Osteoblast (primary cell): Measurements from ENCODE around the gene RTTN. TPM values are rescaled to one million over a fixed set of nuclear protein-coding genes. Genes with fewer than 3 reads are reported as not detected.

Experiments
- DNase-seq: peaks from one replicate; pipeline ENCODE4 v3.0.0; 2011; ENCODE audit warnings: low spot score, mixed read lengths; ENCODE audit not compliant: insufficient read length; ENCODE audit errors: missing footprints
- H2AFZ ChIP-seq: 2 replicates; pipeline ENCODE4 v1.6.0; 2011; ENCODE audit warnings: mild to moderate bottlenecking, low read length
- H3K27ac ChIP-seq: 2 replicates; pipeline ENCODE4 v1.5.1; 2011; ENCODE audit warnings: mild to moderate bottlenecking, low read depth, low read length, moderate library complexity
- H3K27me3 ChIP-seq: 2 replicates; pipeline ENCODE4 v1.6.0; 2012; ENCODE audit warnings: mild to moderate bottlenecking, control low read depth, inconsistent platforms, low read length, moderate library complexity; ENCODE audit not compliant: insufficient read depth
- H3K36me3 ChIP-seq: 2 replicates; pipeline ENCODE4 v1.5.1; 2011; ENCODE audit warnings: mild to moderate bottlenecking, low read length, control low read depth, moderate library complexity; ENCODE audit not compliant: insufficient read depth
- H3K4me1 ChIP-seq: 2 replicates; pipeline ENCODE4 v1.5.1; 2011; ENCODE audit warnings: mild to moderate bottlenecking, low read length, control low read depth, moderate library complexity; ENCODE audit not compliant: insufficient read depth
- H3K4me2 ChIP-seq: 2 replicates; pipeline ENCODE4 v1.6.0; 2011; ENCODE audit warnings: mild to moderate bottlenecking, low read length; ENCODE audit not compliant: insufficient read depth
- H3K4me3 ChIP-seq: fragments of 200-600 bp; sonication (generic); 3 replicates; pipeline ENCODE4 v1.5.1; 2012; ENCODE audit warnings: mild to moderate bottlenecking, low read length, inconsistent platforms; ENCODE audit not compliant: insufficient read depth
- H3K79me2 ChIP-seq: 2 replicates; pipeline ENCODE4 v1.6.0; 2012; ENCODE audit warnings: mild to moderate bottlenecking, low read length, control low read depth, inconsistent platforms; ENCODE audit not compliant: insufficient read depth
- H3K9me3 ChIP-seq: 2 replicates; pipeline ENCODE4 v1.5.1; 2011; ENCODE audit warnings: low read depth, low read length, control low read depth
- H4K20me1 ChIP-seq: 2 replicates; pipeline ENCODE4 v1.6.0; 2012; ENCODE audit warnings: mild to moderate bottlenecking, low read length, control low read depth; ENCODE audit not compliant: insufficient read depth
- total RNA-seq: library from RNA; depleted of rRNA; stranded (reverse); fragments of >200 nt; gene quantifications from 2 replicates; pipeline ENCODE4 v1.2.3, GENCODE V29; 2012
- TF ChIP-seq, protein P1 (sequence below): IDR thresholded peaks from 2 replicates; pipeline ENCODE4 v1.5.1; 2011; ENCODE audit warnings: mild to moderate bottlenecking, low read depth, low read length, moderate library complexity; ENCODE audit errors: extremely low read depth

RTTN gene
- total RNA-seq, 1 donor: 11.2 TPM

DNA sequence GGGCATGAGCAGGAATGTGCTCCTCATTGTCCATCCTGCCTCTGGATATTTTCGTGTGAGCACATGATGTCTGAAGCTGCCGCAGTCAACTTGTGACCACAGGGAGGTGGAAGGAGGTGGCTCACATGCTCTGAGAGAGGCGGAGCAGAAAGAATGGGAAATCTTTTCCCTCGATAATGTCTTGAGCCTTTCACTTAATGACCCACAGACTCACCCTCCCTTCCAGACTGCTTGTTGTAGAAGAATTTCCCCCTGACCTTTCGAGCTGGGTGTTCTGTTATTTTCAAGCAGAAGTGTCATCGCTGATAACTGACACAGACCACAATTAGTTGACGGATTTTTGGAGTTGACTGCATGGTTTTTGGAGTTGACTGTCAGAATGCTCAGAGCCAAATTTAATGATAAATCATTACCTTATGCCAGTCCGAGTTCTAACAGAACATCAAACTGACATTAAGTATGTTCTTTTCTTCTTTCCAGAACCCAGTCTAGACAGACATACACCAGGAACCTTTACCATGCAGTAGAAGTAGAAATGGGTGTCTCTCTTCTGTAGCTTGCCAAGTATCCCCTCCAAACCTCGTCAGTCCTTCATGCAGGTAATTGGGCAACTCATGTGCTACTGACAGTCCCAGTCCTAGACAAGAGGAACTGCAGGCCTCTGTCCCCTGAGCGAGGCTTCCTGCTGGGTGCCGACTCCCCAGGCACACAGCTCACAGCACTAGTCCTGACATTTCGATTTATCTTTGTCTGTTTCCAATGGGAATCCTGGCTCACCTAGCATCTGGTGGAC lies 29.4 kb upstream of the RTTN start:
- peak; percentile 63 for DNase-seq
- Histone ChIP-seq H3K27me3 (no peaks in the 10 kb centered on the region), H3K4me3 (no peak overlapping the region), H2AFZ (peak overlapping the region; percentile 62), H3K36me3 (no peaks in the 10 kb centered on the region), H4K20me1 (no peaks in the 10 kb centered on the region), H3K79me2 (no peaks in the 10 kb centered on the region), H3K4me2 (peak overlapping the region; percentile 53), H3K4me1 (no peaks in the 10 kb centered on the region), H3K27ac (no peak overlapping the region), H3K9me3 (no peaks in the 10 kb centered on the region)
- TF ChIP-seq, protein P1, sequence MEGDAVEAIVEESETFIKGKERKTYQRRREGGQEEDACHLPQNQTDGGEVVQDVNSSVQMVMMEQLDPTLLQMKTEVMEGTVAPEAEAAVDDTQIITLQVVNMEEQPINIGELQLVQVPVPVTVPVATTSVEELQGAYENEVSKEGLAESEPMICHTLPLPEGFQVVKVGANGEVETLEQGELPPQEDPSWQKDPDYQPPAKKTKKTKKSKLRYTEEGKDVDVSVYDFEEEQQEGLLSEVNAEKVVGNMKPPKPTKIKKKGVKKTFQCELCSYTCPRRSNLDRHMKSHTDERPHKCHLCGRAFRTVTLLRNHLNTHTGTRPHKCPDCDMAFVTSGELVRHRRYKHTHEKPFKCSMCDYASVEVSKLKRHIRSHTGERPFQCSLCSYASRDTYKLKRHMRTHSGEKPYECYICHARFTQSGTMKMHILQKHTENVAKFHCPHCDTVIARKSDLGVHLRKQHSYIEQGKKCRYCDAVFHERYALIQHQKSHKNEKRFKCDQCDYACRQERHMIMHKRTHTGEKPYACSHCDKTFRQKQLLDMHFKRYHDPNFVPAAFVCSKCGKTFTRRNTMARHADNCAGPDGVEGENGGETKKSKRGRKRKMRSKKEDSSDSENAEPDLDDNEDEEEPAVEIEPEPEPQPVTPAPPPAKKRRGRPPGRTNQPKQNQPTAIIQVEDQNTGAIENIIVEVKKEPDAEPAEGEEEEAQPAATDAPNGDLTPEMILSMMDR: no peak

DNA sequence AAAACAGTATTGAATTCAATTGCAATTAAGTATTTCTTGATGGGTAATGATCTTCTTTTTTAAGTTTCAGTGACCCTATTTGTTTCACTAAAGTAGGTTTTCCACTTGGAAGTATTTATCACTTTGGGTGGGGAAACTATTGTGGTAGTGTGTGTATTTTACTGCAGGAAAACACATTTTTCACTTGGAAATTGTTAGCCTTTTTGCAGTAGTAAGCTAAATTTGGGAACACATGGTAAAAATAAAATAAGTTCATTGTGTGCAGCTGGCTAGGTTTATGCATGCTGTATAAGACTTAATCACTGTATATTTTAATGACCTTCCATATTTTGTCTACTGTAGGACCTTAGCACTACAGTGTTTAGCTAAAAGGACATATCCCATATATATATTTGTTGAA lies 28.5 kb upstream of the RTTN start:
- TF ChIP-seq, protein P1: no peak

DNA sequence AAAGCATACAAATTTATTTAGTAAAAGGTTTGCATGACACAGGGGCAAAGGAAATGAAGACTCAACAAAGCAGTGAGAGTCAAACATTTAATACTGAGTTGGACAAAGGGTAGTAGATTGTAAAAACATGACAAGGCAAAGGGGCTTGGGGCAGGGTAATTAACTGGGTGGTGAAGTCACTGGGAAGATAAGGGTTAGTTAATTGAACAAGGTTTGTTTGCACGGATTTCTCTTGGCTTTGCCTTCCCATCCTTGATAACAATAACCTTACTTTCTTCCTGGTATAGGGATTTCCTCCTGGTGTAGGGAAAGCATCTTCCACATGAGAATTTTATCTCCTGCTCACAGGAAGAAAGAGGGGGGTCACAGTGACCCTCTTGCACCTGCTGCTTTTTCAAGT lies 26.8 kb upstream of the RTTN start:
- Histone ChIP-seq H3K27me3 (no peaks in the 10 kb centered on the region), H3K79me2 (no peaks in the 10 kb centered on the region), H2AFZ (no peak overlapping the region), H3K4me1 (no peaks in the 10 kb centered on the region), H4K20me1 (no peaks in the 10 kb centered on the region), H3K36me3 (no peaks in the 10 kb centered on the region), H3K27ac (no peak overlapping the region), H3K4me3 (no peak overlapping the region), H3K9me3 (no peaks in the 10 kb centered on the region), H3K4me2 (no peak overlapping the region)
- no peak for DNase-seq
- TF ChIP-seq, protein P1: no peak

More for the DNA sequence above, 28.5 kb upstream of the RTTN start:
- H3K79me2 ChIP-seq: no peaks in the 10 kb centered on the region
- H3K9me3 ChIP-seq: no peaks in the 10 kb centered on the region
- H4K20me1 ChIP-seq: no peaks in the 10 kb centered on the region
- H3K27me3 ChIP-seq: no peaks in the 10 kb centered on the region
- H3K36me3 ChIP-seq: no peaks in the 10 kb centered on the region
- no peak overlapping the region for H3K4me2 ChIP-seq
- no peak overlapping the region for H2AFZ ChIP-seq
- no peak overlapping the region for H3K4me3 ChIP-seq
- no peaks in the 10 kb centered on the region for H3K4me1 ChIP-seq
- no peak overlapping the region for H3K27ac ChIP-seq
- DNase-seq: no peak

DNA sequence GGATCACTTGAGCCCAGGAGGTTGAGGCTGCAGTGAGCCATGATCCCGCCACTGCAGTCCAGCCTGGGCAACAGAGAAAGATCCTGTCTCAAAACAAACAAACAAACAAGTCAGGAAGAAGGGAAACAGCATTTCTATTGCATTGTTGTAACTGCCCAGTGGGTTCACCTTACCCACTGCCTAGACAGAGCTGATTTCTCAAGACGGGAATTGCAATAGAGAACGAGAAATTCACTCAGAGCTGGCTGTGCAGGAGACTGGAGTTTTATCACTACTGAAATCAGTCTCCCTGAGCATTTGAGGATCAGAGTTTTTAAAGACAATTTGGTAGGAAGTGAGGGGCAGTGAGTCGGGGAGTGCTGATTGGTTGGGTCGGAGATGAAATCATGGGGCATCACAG lies 24.2 kb upstream of the RTTN start:
- Histone ChIP-seq H3K4me3 (no peak overlapping the region), H3K9me3 (no peaks in the 10 kb centered on the region)
- TF ChIP-seq, protein P1: no peak

More for the DNA sequence above, 24.2 kb upstream of the RTTN start:
- no peak overlapping the region for H2AFZ ChIP-seq
- no peaks in the 10 kb centered on the region for H3K79me2 ChIP-seq
- no peaks in the 10 kb centered on the region for H3K4me1 ChIP-seq
- no peaks in the 10 kb centered on the region for H3K27me3 ChIP-seq
- H4K20me1 ChIP-seq: no peaks in the 10 kb centered on the region
- no peak overlapping the region for H3K27ac ChIP-seq
- no peak for DNase-seq
- H3K4me2 ChIP-seq: no peak overlapping the region
- no peaks in the 10 kb centered on the region for H3K36me3 ChIP-seq
